Measurements from ENCODE around the gene ANKRD11. TPM values are rescaled to one million over a fixed set of nuclear protein-coding genes. Genes with fewer than 3 reads are reported as not detected.

The ANKRD11 gene
- polyA plus RNA-seq, 1 donor from 2014 or later, result 32.5 TPM

DNA sequence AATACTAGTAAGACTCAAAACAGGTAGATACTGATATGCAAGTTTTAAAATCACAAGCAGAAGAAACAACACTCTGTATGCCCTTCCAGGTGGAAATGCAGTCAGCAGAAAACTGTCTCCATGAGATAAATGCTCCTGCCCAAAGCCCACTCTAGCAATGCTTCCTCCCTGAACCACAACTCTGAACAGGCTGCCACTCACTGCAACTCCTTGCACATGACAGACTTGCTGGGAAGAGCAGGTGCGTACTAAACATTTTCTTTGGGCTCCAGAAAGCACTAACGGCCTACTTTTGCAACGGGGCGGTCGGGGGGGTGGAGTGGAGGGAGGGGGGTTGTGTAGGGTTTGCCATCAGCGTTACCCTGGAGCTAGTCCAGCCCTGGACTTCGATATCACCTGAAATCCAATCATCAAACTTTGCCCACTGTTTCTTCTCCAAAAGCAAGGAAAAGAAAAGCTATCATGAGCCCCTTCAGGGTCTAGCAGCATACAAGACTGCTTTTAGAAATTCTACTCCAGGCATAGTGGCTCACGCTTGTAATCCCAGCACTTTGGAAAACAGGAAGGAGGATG is 46.1 kb downstream of the ANKRD11 start:
- H3K79me2 ChIP-seq (replicated peaks; ENCODE audit: insufficient read depth, low read length), result peaks cover 88% of the 10 kb centered on the region
- no peaks in the 10 kb centered on the region for H3K9me2 ChIP-seq (ENCODE audit: insufficient read depth, low read length)
- no peak overlapping the region for H2AFZ ChIP-seq (ENCODE audit: low read depth, low read length)
- H3K9me3 ChIP-seq (ENCODE audit: low read length), result no peaks in the 10 kb centered on the region
- H4K20me1 ChIP-seq (ENCODE audit: insufficient read depth), result peaks cover 10% of the 10 kb centered on the region
- H3K9ac ChIP-seq (ENCODE audit: low read length), result no peak overlapping the region
- TF ChIP-seq CTCF (IDR thresholded peaks at IDR 0.05; ENCODE audit: poor library complexity, severe bottlenecking) (no peak), REST (IDR thresholded peaks at IDR 0.05; ENCODE audit: borderline replicate concordance) (no peak), EZH2 (IDR thresholded peaks at IDR 0.05; ENCODE audit: borderline replicate concordance, insufficient read depth, low read length, poor library complexity, severe bottlenecking) (no peak), TAF1 (IDR thresholded peaks at IDR 0.05; ENCODE audit: low read depth) (no peak), EP300 (conservative IDR thresholded peaks at IDR 0.05; ENCODE audit: poor library complexity, severe bottlenecking) (no peak), RAD21 (conservative IDR thresholded peaks at IDR 0.05) (no peak), SMC3 (conservative IDR thresholded peaks at IDR 0.05; ENCODE audit: poor library complexity) (no peak), POLR2AphosphoS5 (IDR thresholded peaks at IDR 0.05) (no peak), MXI1 (conservative IDR thresholded peaks at IDR 0.05; ENCODE audit: poor library complexity, severe bottlenecking) (no peak)
- no peak overlapping the region for H3K4me2 ChIP-seq (ENCODE audit: low read length)
- H3K27ac ChIP-seq (ENCODE audit: low read length), result no peak overlapping the region
- H3K27me3 ChIP-seq (ENCODE audit: insufficient read depth, low read depth, low read length), result no peaks in the 10 kb centered on the region
- H3K36me3 ChIP-seq (ENCODE audit: insufficient read depth, low read length), result no peaks in the 10 kb centered on the region
- no peaks in the 10 kb centered on the region for H3F3A ChIP-seq (ENCODE audit: insufficient read depth, low read length, poor library complexity, severe bottlenecking)
- no peak overlapping the region for H3K4me3 ChIP-seq (ENCODE audit: low read length)

- TF ChIP-seq POLR2AphosphoS5 (IDR thresholded peaks at IDR 0.05) (no peak), SMC3 (conservative IDR thresholded peaks at IDR 0.05; ENCODE audit: poor library complexity) (no peak), RAD21 (conservative IDR thresholded peaks at IDR 0.05) (no peak), EZH2 (IDR thresholded peaks at IDR 0.05; ENCODE audit: borderline replicate concordance, insufficient read depth, low read length, poor library complexity, severe bottlenecking) (no peak), MXI1 (conservative IDR thresholded peaks at IDR 0.05; ENCODE audit: poor library complexity, severe bottlenecking) (no peak), EP300 (conservative IDR thresholded peaks at IDR 0.05; ENCODE audit: poor library complexity, severe bottlenecking) (no peak), CTCF (IDR thresholded peaks at IDR 0.05; ENCODE audit: poor library complexity, severe bottlenecking) (no peak), TAF1 (IDR thresholded peaks at IDR 0.05; ENCODE audit: low read depth) (no peak), REST (IDR thresholded peaks at IDR 0.05; ENCODE audit: borderline replicate concordance) (no peak)
- Histone ChIP-seq H3K36me3 (ENCODE audit: insufficient read depth, low read length) (no peaks in the 10 kb centered on the region), H3K79me2 (replicated peaks; ENCODE audit: insufficient read depth, low read length) (peaks cover 88% of the 10 kb centered on the region), H4K20me1 (ENCODE audit: insufficient read depth) (peaks cover 10% of the 10 kb centered on the region), H2AFZ (ENCODE audit: low read depth, low read length) (no peak overlapping the region), H3K9ac (ENCODE audit: low read length) (no peak overlapping the region), H3K27ac (ENCODE audit: low read length) (no peak overlapping the region), H3F3A (ENCODE audit: insufficient read depth, low read length, poor library complexity, severe bottlenecking) (no peaks in the 10 kb centered on the region), H3K9me3 (ENCODE audit: low read length) (no peaks in the 10 kb centered on the region), H3K9me2 (ENCODE audit: insufficient read depth, low read length) (no peaks in the 10 kb centered on the region), H3K27me3 (ENCODE audit: insufficient read depth, low read depth, low read length) (no peaks in the 10 kb centered on the region), H3K4me3 (ENCODE audit: low read length) (no peak overlapping the region), H3K4me2 (ENCODE audit: low read length) (no peak overlapping the region)
Observed at GRCh38 chr16:89443727-89444084, 46.7 kb downstream of the ANKRD11 start.
